Stimulated activated memory B cell treated with anti-CD40 and anti-IgM and Interleukin-4, amounts not matched to agents 10 μg/mL and 1 μg/mL and 100 μg/mL, for 72 hours (primary cell): ENCODE results near the gene UBE2L3.

Experiments used
- ATAC-seq: fragments of 150-1000 bp; cut with Tn5 transposase; 2 replicates; pipeline ENCODE4 v1.10.0; 2021
- H3K27ac Mint-ChIP-seq: one replicate; pipeline ENCODE4 v1.8.0; 2022; ENCODE audit warnings: mild to moderate bottlenecking, mixed read lengths
- H3K27me3 Mint-ChIP-seq: one replicate; pipeline ENCODE4 v1.8.0; 2022; ENCODE audit warnings: mixed read lengths
- H3K36me3 Mint-ChIP-seq: one replicate; pipeline ENCODE4 v1.8.0; 2022; ENCODE audit warnings: mixed read lengths
- H3K4me1 Mint-ChIP-seq: one replicate; pipeline ENCODE4 v1.8.0; 2022; ENCODE audit warnings: mixed read lengths
- H3K4me3 Mint-ChIP-seq: one replicate; pipeline ENCODE4 v1.8.0; 2022; ENCODE audit warnings: mild to moderate bottlenecking, moderate library complexity, mixed read lengths
- H3K9me3 Mint-ChIP-seq: one replicate; pipeline ENCODE4 v1.8.0; 2022; ENCODE audit warnings: mixed read lengths

Gene UBE2L3

GRCh38 chr22:21652547-21653545 is 85.3 kb downstream of the UBE2L3 start:
- peak overlapping the region; percentile 82 for H3K27ac Mint-ChIP-seq
- peaks cover 10% of the 10 kb centered on the region for H3K36me3 Mint-ChIP-seq
- H3K4me1 Mint-ChIP-seq = peaks cover 39% of the 10 kb centered on the region
- no peak for ATAC-seq
- H3K27me3 Mint-ChIP-seq = no peaks in the 10 kb centered on the region
- peak overlapping the region; percentile 92 for H3K4me3 Mint-ChIP-seq
- no peaks in the 10 kb centered on the region for H3K9me3 Mint-ChIP-seq

GRCh38 chr22:21657020-21657359 is 89.5 kb downstream of the UBE2L3 start:
- H3K4me3 Mint-ChIP-seq = peak overlapping the region; percentile 81
- peak overlapping the region; percentile 25 for H3K27ac Mint-ChIP-seq
- H3K4me1 Mint-ChIP-seq = peaks cover 26% of the 10 kb centered on the region
- no peak for ATAC-seq
- no peaks in the 10 kb centered on the region for H3K9me3 Mint-ChIP-seq
- no peaks in the 10 kb centered on the region for H3K36me3 Mint-ChIP-seq
- no peaks in the 10 kb centered on the region for H3K27me3 Mint-ChIP-seq

GRCh38 chr22:21657360-21658032 is 90.0 kb downstream of the UBE2L3 start:
- H3K9me3 Mint-ChIP-seq = no peaks in the 10 kb centered on the region
- peaks cover 22% of the 10 kb centered on the region for H3K4me1 Mint-ChIP-seq
- no peaks in the 10 kb centered on the region for H3K36me3 Mint-ChIP-seq
- no peaks in the 10 kb centered on the region for H3K27me3 Mint-ChIP-seq
- peak; percentile 93 for ATAC-seq
- H3K4me3 Mint-ChIP-seq = peak overlapping the region; percentile 81
- peak overlapping the region; percentile 69 for H3K27ac Mint-ChIP-seq

GRCh38 chr22:21659864-21660525 is 92.5 kb downstream of the UBE2L3 start:
- Mint-ChIP-seq H3K27me3 (no peaks in the 10 kb centered on the region), H3K9me3 (no peaks in the 10 kb centered on the region), H3K4me1 (peaks cover 25% of the 10 kb centered on the region), H3K4me3 (no peak overlapping the region), H3K36me3 (no peaks in the 10 kb centered on the region), H3K27ac (no peak overlapping the region)
- ATAC-seq = no peak

- Mint-ChIP-seq H3K4me3 (no peak overlapping the region), H3K27me3 (no peaks in the 10 kb centered on the region), H3K27ac (no peak overlapping the region), H3K9me3 (no peaks in the 10 kb centered on the region), H3K36me3 (no peaks in the 10 kb centered on the region), H3K4me1 (peaks cover 32% of the 10 kb centered on the region)
- ATAC-seq = no peak
These were observed 93.4 kb downstream of the UBE2L3 start for GRCh38 chr22:21660904-21661303.

GRCh38 chr22:21661991-21662390 is 94.5 kb downstream of the UBE2L3 start:
- H3K4me1 Mint-ChIP-seq = peaks cover 29% of the 10 kb centered on the region
- H3K4me3 Mint-ChIP-seq = no peak overlapping the region
- H3K9me3 Mint-ChIP-seq = no peaks in the 10 kb centered on the region
- no peak for ATAC-seq
- no peaks in the 10 kb centered on the region for H3K36me3 Mint-ChIP-seq
- no peak overlapping the region for H3K27ac Mint-ChIP-seq
- no peaks in the 10 kb centered on the region for H3K27me3 Mint-ChIP-seq

- Mint-ChIP-seq H3K27ac (no peak overlapping the region), H3K4me1 (peaks cover 30% of the 10 kb centered on the region), H3K4me3 (no peak overlapping the region), H3K9me3 (no peaks in the 10 kb centered on the region), H3K36me3 (no peaks in the 10 kb centered on the region), H3K27me3 (no peaks in the 10 kb centered on the region)
- ATAC-seq = no peak
These were observed 96.2 kb downstream of the UBE2L3 start for GRCh38 chr22:21663738-21664137.

GRCh38 chr22:21665047-21665851 is 97.7 kb downstream of the UBE2L3 start:
- Mint-ChIP-seq H3K27ac (peak overlapping the region; percentile 96), H3K9me3 (no peaks in the 10 kb centered on the region), H3K36me3 (peaks cover 5% of the 10 kb centered on the region), H3K4me1 (peaks cover 40% of the 10 kb centered on the region), H3K4me3 (peak overlapping the region; percentile 96), H3K27me3 (no peaks in the 10 kb centered on the region)
- no peak for ATAC-seq

GRCh38 chr22:21666786-21667185 is 99.3 kb downstream of the UBE2L3 start:
- ATAC-seq = no peak
- Mint-ChIP-seq H3K4me1 (peaks cover 41% of the 10 kb centered on the region), H3K36me3 (peaks cover 17% of the 10 kb centered on the region), H3K27ac (peak overlapping the region; percentile 96), H3K27me3 (no peaks in the 10 kb centered on the region), H3K4me3 (peak overlapping the region; percentile 96), H3K9me3 (no peaks in the 10 kb centered on the region)

- Mint-ChIP-seq H3K4me1 (peaks cover 58% of the 10 kb centered on the region), H3K36me3 (peaks cover 40% of the 10 kb centered on the region), H3K4me3 (no peak overlapping the region), H3K27ac (no peak overlapping the region), H3K9me3 (no peaks in the 10 kb centered on the region), H3K27me3 (no peaks in the 10 kb centered on the region)
- no peak for ATAC-seq
These were observed 101.5 kb downstream of the UBE2L3 start for GRCh38 chr22:21669026-21669425.

- H3K4me1 Mint-ChIP-seq = peaks cover 38% of the 10 kb centered on the region
- H3K36me3 Mint-ChIP-seq = peaks cover 62% of the 10 kb centered on the region
These were observed 104.7 kb downstream of the UBE2L3 start for GRCh38 chr22:21672107-21672629.

More at GRCh38 chr22:21672107-21672629, 104.7 kb downstream of the UBE2L3 start:
- no peak for ATAC-seq
- Mint-ChIP-seq H3K27me3 (no peaks in the 10 kb centered on the region), H3K4me3 (no peak overlapping the region), H3K9me3 (no peaks in the 10 kb centered on the region), H3K27ac (no peak overlapping the region)
